Measurements from ENCODE around the gene CHST11. TPM values are rescaled to one million over a fixed set of nuclear protein-coding genes. Genes with fewer than 3 reads are reported as not detected.
A peak's percentile ranks its signal among the peaks of the same experiment; 100 is the strongest.

CHST11 gene
- total and polyA plus RNA-seq, 10 of the 15 experiments (the other 5 are each of a cell fraction or from before 2014, with no cell fraction given), result 1.9 to 38.1 (median 17.2) TPM

GRCh38 chr12:104498211-104498801 is 41.6 kb downstream of the CHST11 start (continued):
- TF ChIP-seq, protein P1, sequence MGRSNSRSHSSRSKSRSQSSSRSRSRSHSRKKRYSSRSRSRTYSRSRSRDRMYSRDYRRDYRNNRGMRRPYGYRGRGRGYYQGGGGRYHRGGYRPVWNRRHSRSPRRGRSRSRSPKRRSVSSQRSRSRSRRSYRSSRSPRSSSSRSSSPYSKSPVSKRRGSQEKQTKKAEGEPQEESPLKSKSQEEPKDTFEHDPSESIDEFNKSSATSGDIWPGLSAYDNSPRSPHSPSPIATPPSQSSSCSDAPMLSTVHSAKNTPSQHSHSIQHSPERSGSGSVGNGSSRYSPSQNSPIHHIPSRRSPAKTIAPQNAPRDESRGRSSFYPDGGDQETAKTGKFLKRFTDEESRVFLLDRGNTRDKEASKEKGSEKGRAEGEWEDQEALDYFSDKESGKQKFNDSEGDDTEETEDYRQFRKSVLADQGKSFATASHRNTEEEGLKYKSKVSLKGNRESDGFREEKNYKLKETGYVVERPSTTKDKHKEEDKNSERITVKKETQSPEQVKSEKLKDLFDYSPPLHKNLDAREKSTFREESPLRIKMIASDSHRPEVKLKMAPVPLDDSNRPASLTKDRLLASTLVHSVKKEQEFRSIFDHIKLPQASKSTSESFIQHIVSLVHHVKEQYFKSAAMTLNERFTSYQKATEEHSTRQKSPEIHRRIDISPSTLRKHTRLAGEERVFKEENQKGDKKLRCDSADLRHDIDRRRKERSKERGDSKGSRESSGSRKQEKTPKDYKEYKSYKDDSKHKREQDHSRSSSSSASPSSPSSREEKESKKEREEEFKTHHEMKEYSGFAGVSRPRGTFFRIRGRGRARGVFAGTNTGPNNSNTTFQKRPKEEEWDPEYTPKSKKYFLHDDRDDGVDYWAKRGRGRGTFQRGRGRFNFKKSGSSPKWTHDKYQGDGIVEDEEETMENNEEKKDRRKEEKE (IDR thresholded peaks at IDR 0.05), result no peak
- TF ChIP-seq IRF3 (IDR thresholded peaks at IDR 0.05) (no peak), SUPT20H (IDR thresholded peaks at IDR 0.05; ENCODE audit: borderline replicate concordance, control insufficient read depth, low read depth, low read length) (no peak), RUNX3 (IDR thresholded peaks at IDR 0.05; ENCODE audit: low read length) (peak; percentile 95), SKIL (IDR thresholded peaks at IDR 0.05; ENCODE audit: low read depth, poor library complexity, severe bottlenecking) (peak; percentile 45)
